ENCODE results near the gene C4B.

C4B gene

GRCh38 chr6:31968791-31969711, 45.5 kb upstream of the C4B start:
- intact Hi-C loops (cut with DNase I; ENCODE audit: low total_unique reads), result no loop called here
- peak in 1 of 2 donors; percentile 63 for DNase-seq
- Histone ChIP-seq H3K27ac (no peak overlapping the region), H3K36me3 (peaks cover 32 to 67% (median 61%) of the 10 kb centered on the region in 3 donors), H3K4me1 (peaks cover 0 to 35% (median 28%) of the 10 kb centered on the region in 4 donors), H3K27me3 (no peaks in the 10 kb centered on the region), H3K4me3 (no peak overlapping the region), H3K9me3 (no peaks in the 10 kb centered on the region)
- TF ChIP-seq, protein P1, sequence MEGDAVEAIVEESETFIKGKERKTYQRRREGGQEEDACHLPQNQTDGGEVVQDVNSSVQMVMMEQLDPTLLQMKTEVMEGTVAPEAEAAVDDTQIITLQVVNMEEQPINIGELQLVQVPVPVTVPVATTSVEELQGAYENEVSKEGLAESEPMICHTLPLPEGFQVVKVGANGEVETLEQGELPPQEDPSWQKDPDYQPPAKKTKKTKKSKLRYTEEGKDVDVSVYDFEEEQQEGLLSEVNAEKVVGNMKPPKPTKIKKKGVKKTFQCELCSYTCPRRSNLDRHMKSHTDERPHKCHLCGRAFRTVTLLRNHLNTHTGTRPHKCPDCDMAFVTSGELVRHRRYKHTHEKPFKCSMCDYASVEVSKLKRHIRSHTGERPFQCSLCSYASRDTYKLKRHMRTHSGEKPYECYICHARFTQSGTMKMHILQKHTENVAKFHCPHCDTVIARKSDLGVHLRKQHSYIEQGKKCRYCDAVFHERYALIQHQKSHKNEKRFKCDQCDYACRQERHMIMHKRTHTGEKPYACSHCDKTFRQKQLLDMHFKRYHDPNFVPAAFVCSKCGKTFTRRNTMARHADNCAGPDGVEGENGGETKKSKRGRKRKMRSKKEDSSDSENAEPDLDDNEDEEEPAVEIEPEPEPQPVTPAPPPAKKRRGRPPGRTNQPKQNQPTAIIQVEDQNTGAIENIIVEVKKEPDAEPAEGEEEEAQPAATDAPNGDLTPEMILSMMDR (IDR thresholded peaks at IDR 0.05), result no peak

DNA sequence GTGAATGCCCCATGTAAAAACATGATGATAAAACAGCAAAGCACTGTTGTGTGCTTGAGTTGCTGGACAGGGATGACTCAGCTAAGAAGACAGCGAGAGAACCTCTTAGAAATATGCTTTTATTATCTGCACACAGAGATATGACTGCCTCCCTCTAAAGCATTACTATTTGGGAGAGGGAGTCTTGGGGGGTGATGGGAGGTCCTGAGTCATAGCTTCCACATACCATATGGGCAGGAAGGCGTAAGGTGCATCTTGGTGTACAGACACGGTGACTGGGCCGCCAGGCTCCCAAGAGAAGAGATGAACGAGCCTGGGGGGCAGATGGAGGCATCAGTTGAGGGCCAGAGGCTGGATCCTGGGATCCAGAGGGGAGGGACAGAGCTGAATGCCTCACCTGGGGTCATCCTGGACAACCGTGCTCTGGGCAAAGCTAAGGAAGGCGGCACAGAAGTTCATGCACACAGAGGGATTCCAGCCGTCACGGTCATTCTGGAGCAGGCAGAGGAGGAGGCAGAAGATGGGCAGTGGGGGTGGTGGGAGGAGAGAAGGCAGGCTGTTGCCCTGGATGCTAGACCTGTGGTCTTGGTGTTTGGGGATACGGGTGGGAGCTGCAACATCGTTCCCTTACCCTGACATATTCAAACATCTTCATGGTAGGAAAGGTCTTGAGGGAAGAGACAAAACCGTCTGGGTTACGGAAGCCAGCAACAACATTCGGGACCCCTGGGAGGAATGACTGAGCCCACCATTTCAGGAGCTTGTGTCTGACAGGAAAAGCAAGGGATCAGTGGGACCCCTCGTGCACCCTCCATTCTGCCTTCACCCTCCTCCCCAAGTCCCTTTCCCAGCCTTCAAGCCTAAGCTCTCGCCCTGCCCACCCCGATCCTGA, 44.6 kb upstream of the C4B start:
- no peaks in the 10 kb centered on the region for H3K9me3 ChIP-seq
- H3K36me3 ChIP-seq, result peaks cover 24 to 58% (median 52%) of the 10 kb centered on the region in 3 donors
- H3K4me1 ChIP-seq, result peaks cover 0 to 36% (median 28%) of the 10 kb centered on the region in 4 donors
- peak overlapping the region; percentile 93 to 95 for H3K27ac ChIP-seq
- DNase-seq, result no peak
- TF ChIP-seq, protein P1 (IDR thresholded peaks at IDR 0.05), result no peak
- intact Hi-C loops (cut with DNase I; ENCODE audit: low total_unique reads), result no loop called here
- no peak overlapping the region for H3K4me3 ChIP-seq
- H3K27me3 ChIP-seq, result no peaks in the 10 kb centered on the region

- peaks cover 20 to 50% (median 44%) of the 10 kb centered on the region in 3 donors for H3K36me3 ChIP-seq
- H3K27ac ChIP-seq, result peak overlapping the region; percentile 93 to 95
- H3K4me1 ChIP-seq, result peaks cover 0 to 36% (median 28%) of the 10 kb centered on the region in 4 donors
- no peaks in the 10 kb centered on the region for H3K9me3 ChIP-seq
- peak overlapping the region; percentile 72 to 75 for H3K4me3 ChIP-seq
- H3K27me3 ChIP-seq, result no peaks in the 10 kb centered on the region
- DNase-seq, result no peak
- intact Hi-C loops (cut with DNase I; ENCODE audit: low total_unique reads), result no loop called here
- TF ChIP-seq, protein P1 (IDR thresholded peaks at IDR 0.05), result no peak
Observed at GRCh38 chr6:31970604-31971271, 43.9 kb upstream of the C4B start.

DNA sequence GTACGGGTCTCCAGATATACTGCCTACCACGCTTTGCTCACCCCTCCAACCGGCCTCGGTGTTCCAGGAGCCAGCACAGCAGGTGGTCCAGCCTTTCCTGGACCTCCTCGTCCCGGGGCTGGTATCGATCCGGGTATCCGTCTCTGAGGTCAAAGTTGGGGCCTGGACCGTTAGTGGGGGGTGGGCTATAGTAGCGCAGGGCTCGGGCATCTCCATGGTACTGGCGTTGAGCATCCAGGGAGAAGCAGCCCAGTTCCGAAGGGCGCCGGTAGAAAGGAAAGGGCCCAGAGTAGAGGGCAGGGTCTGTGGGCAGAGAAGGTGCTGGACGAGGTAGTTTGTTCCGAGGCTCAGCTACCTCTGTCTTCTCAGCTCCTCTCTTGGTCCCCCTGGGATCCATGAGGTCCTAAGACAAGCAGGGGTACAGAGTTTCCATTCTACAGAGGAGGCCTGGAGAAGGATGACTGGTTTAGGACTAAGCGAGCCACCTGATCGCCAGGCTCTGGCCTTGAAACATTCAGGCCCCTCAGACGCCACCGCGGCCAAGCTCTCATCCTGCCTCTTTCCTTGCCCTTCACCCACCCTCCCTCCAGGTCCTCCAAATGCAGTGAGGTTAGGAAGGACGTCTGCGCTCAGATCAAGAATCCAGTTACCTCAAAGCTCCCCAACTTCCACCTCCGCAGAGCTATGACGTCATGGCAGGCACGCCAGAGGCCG, 43.2 kb upstream of the C4B start:
- no peaks in the 10 kb centered on the region for H3K9me3 ChIP-seq
- TF ChIP-seq, protein P1 (IDR thresholded peaks at IDR 0.05), result no peak
- H3K27ac ChIP-seq, result peak overlapping the region; percentile 93 to 95
- H3K4me1 ChIP-seq, result peaks cover 0 to 36% (median 28%) of the 10 kb centered on the region in 4 donors
- DNase-seq, result no peak
- peak overlapping the region; percentile 72 to 75 for H3K4me3 ChIP-seq
- no peaks in the 10 kb centered on the region for H3K27me3 ChIP-seq
- intact Hi-C loops (cut with DNase I; ENCODE audit: low total_unique reads), result no loop called here
- peaks cover 15 to 50% (median 37%) of the 10 kb centered on the region in 3 donors for H3K36me3 ChIP-seq
